OCI-LY7 (cell line): ENCODE measurements around the gene SLC38A9.

Experiments used
- EZH2phosphoT487 ChIP-seq: fragments of 200-600 bp; sonication (generic); IDR thresholded peaks from 2 replicates; pipeline ENCODE4 v1.6.1; 2018; ENCODE audit warnings: low read depth, borderline replicate concordance, mild to moderate bottlenecking, mixed run types, antibody characterized with exemption, low read length, moderate library complexity, mixed read lengths
- TF ChIP-seq, protein P1 (sequence below): fragments of 200-600 bp; sonication (generic); conservative IDR thresholded peaks from 2 replicates; pipeline ENCODE4 v1.5.1; 2014; ENCODE audit warnings: mild to moderate bottlenecking, antibody characterized with exemption, low read length, moderate library complexity, mixed read lengths

DNA sequence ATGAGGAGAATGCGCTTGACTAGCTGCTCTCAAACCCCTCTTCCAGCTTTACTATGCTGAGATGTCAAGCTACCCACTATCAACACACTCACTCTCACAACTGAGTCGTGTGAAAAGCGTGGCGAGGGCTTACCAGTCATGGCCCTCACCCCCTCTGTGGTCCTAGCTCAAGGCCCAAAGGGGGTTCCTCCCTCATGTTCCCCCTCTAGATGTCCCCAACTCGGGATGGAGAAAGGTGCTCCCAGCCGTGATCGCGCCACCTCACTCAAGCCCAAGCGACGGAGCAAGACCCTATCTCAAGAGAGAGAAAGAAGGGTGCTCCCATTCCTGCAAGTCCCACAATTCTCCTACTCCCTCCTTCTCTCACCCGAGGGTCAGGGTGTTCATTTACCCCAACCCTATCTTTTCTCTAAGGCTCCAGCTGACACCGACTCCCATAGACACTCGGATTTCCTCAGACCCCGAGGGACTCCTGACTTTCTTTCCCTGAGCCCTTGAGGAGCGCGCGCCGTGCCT is 559 bp downstream of the SLC38A9 start:
- TF ChIP-seq, protein P1, sequence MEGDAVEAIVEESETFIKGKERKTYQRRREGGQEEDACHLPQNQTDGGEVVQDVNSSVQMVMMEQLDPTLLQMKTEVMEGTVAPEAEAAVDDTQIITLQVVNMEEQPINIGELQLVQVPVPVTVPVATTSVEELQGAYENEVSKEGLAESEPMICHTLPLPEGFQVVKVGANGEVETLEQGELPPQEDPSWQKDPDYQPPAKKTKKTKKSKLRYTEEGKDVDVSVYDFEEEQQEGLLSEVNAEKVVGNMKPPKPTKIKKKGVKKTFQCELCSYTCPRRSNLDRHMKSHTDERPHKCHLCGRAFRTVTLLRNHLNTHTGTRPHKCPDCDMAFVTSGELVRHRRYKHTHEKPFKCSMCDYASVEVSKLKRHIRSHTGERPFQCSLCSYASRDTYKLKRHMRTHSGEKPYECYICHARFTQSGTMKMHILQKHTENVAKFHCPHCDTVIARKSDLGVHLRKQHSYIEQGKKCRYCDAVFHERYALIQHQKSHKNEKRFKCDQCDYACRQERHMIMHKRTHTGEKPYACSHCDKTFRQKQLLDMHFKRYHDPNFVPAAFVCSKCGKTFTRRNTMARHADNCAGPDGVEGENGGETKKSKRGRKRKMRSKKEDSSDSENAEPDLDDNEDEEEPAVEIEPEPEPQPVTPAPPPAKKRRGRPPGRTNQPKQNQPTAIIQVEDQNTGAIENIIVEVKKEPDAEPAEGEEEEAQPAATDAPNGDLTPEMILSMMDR = no peak
- TF ChIP-seq EZH2phosphoT487 = no peak
